ENCODE data around the gene C6orf132. TPM values are rescaled to one million over a fixed set of nuclear protein-coding genes. Genes with fewer than 3 reads are reported as not detected.

Gene C6orf132
- total and polyA plus RNA-seq, 2 of the 4 experiments (the other 2 are of a cell fraction) = 0.72 to 1.7 TPM

- TF ChIP-seq, protein P1, sequence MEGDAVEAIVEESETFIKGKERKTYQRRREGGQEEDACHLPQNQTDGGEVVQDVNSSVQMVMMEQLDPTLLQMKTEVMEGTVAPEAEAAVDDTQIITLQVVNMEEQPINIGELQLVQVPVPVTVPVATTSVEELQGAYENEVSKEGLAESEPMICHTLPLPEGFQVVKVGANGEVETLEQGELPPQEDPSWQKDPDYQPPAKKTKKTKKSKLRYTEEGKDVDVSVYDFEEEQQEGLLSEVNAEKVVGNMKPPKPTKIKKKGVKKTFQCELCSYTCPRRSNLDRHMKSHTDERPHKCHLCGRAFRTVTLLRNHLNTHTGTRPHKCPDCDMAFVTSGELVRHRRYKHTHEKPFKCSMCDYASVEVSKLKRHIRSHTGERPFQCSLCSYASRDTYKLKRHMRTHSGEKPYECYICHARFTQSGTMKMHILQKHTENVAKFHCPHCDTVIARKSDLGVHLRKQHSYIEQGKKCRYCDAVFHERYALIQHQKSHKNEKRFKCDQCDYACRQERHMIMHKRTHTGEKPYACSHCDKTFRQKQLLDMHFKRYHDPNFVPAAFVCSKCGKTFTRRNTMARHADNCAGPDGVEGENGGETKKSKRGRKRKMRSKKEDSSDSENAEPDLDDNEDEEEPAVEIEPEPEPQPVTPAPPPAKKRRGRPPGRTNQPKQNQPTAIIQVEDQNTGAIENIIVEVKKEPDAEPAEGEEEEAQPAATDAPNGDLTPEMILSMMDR (conservative IDR thresholded peaks at IDR 0.05; ENCODE audit: low read depth, low read length) = no peak
- TF ChIP-seq MAFK (IDR thresholded peaks at IDR 0.05; ENCODE audit: low read depth, low read length) (no peak), USF2 (IDR thresholded peaks at IDR 0.05; ENCODE audit: low read depth, low read length) (no peak), MAZ (IDR thresholded peaks at IDR 0.05; ENCODE audit: borderline replicate concordance, low read depth, low read length) (no peak), CHD1 (IDR thresholded peaks at IDR 0.05; ENCODE audit: low read depth, low read length) (no peak), MXI1 (IDR thresholded peaks at IDR 0.05; ENCODE audit: borderline replicate concordance, low read depth, low read length) (no peak), BHLHE40 (IDR thresholded peaks at IDR 0.05; ENCODE audit: low read depth, low read length) (no peak), RAD21 (IDR thresholded peaks at IDR 0.05; ENCODE audit: low read length) (no peak)
These were observed at the start of gene C6orf132 (continued) for GRCh38 chr6:42142118-42142835.

Data from IMR-90 (cell line).